HG03066 (cell line): Measurements from ENCODE around the gene LRRFIP1.

Experiments used
- ATAC-seq: cut with Tn5 transposase; IDR thresholded peaks from one replicate; pipeline ENCODE4 v1.9.1; 2021; ENCODE audit warnings: low read depth; ENCODE audit not compliant: unreplicated experiment

LRRFIP1 gene

DNA sequence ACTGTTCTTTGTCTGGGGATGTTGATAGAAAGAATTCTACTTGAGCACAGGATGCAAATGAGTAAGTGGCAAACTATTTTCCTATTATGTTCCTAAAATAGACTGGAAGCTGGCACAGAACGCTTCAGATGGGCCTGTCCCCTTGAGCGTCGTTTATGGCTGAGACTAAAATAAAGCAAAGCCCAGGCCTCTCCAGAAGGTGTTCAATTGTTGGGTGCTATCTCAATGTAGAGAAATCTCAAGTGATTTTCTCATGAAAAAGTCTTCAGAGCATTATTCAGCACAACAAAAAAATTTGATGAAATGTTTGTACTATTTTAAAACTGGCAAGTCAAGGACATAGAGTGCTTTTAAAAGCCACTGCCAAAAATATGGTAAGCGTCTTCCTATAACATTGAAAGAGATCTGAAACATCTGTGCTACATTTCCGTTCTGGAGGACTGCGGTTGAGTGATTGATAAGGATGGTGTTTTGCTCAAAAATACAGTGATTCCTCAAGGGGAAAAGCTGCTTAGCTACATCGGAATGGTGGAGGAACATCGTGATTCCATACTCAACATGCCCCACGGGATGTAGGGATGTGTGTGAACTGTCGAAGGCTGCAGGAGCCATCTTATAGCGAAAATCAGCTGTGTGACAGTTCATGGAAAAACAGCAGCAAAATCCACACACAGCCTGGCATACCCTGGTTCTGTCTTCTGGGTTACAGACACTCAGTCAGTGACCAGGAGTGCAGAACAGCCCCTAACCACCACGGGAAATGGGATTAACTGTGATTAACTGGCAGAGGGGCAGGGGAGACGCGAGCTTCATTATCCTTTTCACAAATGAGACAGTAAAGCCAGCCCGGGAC, 10.4 kb upstream of the LRRFIP1 start:
- ATAC-seq: no peak

DNA sequence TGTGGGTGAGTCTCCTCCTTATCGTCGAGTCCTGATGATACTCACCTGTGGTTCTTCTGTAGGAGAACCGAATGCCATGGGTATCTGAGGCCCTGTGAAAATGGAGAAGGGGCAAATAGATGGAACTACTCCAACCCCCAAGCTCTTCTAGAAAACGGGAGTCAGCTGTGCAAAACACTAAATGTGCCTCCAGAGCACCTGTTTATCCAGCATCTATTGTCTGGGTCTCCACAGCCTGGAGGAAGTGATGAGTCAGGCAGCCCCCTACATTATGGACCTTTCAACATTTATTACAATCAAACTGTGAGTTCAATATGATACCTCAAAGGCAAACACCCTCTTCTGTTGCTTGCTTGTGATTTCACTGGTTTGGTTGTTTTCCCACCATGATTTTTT, 9.8 kb upstream of the LRRFIP1 start:
- ATAC-seq: no peak

DNA sequence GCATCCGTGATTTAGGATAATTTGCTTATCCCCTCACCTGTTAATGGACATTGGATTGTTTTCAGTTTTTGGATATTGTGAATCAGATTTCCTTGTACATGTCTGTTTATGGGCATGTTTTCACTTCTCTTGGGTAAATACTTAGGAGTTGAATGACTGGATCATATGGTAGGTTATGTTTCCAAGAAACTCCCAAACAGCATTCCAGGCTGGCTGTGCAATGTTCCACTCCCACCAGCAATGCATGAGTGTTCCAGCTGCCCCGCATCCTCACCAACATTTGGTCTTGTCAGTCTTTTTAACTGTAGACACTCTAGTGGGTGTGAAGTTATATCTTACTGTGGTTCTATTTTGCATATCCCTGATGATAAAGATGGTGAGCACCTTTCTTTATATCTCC, 8.9 kb upstream of the LRRFIP1 start:
- no peak for ATAC-seq

DNA sequence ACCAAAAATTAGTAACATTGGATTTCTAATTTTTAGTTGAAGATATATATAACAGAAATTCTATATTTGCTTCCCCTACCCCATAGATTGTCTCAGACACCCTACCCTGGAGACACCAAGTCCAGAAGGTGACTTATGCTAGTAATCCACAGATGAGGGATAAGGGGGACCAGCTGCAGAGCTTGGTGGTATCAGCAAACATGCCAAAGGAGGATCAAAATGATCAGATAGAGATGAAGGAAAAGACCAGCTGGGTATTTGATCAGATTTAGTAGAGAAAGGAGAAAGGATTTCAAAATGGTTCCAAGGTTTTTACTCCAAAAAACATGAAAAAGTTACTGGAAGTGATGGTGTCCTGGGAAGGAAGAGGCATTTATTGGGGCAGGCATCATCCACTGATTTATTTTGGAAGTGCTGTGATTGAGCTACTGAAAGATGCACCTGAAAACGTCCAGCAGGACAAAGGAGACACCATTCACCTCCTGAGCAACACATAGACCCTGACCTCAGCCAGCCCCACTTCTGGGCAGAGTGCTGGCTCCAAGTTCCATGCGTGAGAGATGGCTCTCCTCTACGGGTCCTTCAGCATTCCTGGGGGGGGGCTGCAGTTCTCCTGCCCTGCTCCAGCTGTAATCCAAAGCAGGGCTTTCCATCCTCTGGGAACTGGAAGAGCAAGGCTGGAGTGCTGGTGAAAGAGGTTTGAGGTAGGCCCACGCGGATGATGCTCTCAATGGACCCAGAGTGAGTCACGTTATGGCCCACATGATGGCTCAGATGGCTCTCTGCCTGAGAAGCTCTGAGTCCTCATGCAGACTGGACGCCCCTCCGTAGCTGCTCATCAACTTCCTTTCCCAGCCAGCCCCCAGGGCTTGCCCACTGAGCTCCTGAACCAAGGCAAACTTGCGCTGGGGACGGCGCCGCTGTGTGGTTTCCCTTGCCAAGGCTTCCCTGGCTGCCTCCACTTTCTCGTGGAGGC, 3.7 kb upstream of the LRRFIP1 start:
- no peak for ATAC-seq

DNA sequence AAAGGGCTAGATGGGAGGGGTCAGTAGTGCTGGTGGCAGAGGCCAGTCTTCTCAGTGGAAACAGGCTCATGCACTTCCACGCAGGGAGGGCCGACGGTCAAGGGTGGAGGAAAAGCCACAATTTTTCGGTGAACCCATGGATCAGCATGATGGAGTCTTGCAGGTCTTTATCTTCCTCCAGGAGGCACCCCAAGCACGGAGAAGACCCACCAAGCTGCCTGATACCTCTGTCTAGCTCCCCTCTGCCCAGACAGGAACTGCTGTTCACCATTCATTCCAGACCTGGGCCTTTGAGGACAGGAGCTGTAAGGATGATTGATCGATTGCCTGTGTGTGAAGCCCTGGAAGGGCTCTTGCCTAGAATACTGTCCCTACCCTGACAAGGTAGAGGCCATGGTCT, 2.8 kb upstream of the LRRFIP1 start:
- no peak for ATAC-seq

DNA sequence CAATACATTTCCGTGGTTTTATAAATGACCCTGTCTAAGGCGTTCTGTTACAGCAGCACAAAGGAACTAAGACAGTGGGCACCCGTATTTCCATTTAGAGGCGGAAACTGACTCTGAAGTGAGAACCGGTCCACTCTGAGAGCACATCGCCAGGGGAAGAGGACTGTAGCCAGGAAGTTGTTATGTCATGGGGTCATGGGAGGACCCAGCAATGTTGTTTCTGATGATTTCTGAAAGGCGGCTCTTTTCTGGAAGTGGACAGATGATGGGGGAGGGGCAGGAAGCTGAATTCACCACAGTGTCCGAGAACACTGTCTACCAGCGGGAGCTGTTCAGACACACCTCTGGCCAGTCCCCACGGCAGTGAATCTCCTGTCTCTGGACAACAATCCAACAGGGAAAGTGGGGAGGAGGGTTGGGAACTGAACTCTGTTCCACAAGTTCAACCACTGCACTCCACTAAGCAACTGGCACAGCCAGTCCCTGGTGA, 2.1 kb upstream of the LRRFIP1 start:
- ATAC-seq: no peak

DNA sequence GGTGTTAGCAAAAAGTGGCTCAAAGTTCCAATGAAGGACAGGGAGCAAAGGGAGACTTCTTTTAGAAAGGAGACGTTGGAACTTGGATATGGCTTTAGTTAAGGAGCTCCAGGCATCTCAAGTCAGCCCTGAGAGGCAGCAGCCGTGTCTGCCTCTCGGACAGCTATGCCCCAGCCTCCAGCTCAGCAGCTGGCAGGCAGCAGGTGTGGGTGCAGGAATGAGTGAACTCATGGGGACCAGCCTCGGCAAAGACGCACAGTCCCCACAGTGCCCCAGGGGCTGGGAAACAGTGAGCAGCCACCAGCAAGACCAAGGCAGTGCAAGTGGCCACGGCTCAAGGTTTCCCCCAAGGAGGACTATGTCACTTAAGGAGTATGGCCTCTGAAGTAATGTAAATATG, 1.6 kb upstream of the LRRFIP1 start:
- ATAC-seq: no peak

DNA sequence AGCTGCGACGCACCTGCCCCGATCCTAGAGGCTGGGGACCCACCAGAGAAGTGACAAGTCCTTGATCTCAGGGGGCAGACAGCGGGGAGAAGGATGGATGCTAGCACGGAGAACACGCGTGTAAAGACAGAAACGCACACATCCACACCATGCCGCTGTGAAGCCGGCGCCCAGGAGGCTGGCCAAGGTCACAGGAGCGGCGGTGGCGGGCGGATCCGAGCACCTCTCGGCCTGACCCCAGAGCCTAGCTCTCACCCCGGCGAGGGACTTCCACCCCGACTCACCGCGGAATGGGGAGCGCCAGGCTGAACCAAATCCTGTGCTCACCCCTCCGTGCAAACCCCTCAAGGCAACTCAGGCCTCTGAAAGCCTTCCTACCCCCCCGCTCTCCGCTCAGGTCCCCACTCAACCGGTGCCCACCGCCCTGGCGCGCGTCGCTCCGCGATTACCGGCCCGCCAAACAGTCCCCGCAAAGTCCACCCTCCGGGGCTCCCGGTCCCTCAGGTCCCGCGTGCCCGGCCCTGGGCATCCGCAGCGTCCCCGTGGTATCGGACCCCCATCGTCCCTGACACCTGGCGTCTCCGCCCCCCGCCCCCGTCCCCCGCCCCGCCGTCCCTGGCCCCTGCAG, 460 bp upstream of the LRRFIP1 start:
- no peak for ATAC-seq

DNA sequence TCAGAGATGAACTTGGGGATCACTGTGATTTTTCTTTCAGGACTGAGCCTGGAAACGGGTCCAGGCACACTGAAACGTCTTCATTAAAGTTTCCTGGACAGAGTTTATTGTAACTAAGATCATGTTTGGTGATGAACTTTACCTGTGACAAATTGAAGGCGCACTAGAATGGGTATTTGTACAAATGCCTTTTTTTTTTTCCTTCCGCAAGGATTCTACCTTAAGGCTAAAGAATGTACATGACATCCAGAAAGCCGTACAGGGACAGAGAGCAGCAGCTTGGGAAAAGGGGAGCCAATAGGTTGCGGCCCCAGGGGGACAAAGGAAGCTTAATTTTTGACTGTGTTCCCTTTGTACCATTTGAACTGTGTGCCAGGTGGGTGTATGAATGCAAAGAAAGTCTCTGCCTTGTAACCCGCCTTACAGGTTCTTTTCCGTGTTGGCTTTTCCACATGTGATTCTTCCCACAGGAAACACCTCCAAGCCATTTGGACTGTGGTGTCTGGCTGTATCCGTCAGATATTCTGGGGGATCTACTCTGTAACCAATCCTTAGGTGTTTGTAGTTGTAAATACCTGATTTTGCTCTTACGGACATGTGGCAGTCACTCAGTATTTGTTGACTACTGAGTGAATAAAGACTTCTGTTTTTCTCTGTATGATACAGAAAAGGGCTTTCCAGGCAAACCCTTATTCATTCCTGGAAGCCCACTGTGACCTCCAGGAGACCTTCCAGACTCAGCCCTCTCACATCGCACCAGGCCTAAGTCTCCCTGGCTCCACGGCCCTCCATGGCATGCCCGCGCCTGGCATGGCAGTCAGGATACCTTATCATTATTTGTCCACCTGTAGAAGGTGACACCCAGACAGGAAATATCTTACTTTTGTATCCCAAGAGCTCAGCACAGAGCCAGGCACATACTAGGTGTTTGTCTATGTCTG, 1.1 kb downstream of the LRRFIP1 start:
- ATAC-seq: no peak

DNA sequence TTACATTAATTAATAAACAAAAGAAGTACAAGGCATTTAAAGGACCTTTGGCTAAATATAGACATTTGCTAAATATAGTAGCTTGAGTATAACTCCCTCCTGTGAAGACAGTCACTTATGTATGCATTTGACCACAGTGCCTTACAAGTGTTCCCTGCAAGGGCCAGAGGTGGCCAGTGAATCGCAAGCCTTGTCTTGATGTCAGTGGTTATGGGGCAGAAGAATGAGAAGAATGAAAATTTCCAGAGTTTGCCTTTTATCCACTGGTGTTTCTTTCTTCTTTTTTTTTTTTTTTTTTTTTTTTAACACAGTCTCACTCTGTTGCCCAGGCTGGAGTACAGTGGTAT, 1.8 kb downstream of the LRRFIP1 start:
- no peak for ATAC-seq

DNA sequence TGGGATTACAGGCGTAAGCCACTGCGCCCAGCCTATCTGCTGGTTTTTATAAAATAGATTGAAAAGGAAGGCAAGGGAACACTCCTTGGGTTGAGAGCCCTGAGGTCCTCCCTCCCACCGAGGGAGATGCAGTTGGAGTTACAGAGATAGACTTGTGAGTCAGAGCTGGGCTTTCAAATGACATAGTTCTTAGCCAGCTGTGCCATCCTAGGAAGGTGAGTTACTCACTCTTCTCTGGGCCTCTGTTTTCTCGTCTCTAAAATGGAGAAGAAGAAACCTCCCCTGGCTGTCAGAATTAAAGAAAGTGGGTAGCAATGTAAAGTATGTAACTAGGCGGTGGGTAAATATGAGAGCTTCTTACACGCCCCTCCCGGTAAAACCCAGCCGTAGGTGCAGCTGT, 2.4 kb downstream of the LRRFIP1 start:
- no peak for ATAC-seq

DNA sequence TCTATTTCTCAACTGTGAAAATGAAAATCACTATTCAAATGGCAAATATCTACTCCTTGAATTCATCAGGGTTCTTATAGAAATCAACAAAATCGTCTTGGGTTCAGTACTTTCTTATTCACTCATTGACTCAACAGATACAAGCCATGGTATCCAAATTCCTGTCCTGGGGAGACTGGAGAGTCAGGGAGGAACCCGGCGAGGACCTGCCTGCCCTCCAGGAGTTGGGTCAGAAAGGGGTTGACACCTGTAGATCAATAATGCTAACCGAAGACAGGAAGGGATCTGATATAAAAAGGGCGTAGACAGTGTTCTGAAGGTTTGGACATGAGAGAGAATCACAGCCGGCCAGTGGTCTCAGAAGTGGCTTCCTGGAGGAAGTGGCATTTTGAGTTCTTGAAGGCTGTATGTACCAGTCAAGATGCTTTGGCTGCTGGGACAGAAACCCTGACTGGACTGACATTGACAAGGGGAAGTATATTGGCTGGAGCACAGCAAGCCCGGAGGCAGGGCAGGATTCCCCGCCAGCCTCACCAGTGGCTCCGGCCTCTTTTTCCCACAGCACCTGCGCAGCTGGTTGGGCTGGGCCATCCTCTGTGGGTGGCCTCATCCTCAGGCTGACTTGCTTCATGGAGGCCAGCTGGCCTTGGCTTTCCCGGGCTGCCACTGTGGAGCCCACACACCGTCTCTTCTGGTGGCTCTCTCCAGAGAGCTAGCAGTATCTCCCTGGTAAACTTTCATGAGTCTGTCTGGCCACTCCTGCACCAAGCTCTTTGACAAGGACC, 3.0 kb downstream of the LRRFIP1 start:
- ATAC-seq: no peak

DNA sequence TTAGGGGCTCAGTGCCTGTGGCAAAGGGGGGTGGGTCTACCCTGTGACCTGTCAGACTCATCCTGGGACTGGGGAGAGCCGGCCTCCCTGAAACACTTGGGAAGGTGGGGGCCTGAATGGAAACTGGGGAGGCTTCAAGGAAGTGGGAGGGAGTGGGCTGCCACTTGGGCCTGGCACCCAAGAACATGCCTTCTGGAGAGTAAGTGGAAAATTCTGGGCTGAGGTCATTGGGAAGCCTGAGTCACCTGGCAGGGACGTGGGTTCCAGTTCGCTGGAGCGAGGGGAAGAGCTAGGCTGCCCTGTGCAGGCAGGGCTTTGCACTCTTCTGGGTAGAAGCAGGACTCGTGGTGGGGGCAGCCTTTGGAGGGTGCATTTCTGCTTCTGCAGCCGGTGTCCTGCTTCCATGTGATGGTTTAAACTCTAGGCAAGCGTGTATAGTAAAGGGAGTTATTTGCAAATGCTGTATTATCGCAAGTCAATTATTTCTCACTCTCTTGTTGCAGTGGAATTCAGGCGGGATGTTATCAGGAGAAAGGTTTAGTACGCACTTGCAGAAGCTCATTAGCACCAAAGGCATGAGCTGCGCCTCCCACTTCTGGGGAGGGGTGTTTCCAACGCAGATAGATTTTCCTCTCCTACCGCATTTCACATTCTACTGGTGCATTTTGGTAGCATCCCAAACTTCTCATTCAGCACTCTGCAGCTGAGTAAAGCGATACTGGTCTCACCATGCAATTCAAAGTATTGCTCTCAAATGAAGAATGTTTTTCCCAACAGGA, 3.8 kb downstream of the LRRFIP1 start:
- no peak for ATAC-seq

DNA sequence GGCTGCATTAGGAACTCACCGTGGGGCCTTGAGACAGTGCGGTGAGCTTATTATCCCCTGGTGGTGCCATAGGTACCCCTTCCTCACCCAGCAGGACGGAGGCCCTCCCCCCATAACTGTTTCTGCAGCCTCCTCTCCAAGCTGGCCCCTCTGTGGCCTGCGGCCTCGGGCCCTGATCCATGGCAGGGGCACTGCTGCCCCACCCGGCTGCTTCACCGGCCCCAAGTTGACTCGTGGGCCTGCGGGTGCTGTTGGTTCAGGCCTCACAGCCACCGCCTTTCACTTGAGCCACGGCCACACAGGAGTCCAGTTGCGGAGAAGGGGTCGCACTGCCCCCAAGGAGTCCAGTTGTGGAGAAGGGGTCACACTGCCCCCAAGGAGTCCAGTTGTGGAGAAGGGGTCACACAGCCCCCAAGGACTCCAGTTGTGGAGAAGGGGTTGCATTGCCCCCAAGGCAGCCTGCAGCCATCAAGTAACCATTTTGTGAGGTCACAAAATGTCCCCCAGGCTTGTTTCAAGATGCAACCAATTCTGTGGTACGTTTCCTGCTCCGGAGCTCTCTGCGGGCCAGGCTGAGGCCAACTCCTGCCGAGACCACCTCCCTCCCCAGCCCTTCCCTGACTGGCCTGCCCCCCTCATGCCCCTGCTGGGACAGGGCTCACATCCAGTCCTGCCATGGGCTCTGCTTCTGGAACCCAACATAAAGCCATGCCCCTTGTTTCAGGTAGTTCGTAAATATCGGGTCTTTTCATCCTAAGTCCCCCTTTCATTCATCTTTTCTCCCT, 4.6 kb downstream of the LRRFIP1 start:
- ATAC-seq: no peak

DNA sequence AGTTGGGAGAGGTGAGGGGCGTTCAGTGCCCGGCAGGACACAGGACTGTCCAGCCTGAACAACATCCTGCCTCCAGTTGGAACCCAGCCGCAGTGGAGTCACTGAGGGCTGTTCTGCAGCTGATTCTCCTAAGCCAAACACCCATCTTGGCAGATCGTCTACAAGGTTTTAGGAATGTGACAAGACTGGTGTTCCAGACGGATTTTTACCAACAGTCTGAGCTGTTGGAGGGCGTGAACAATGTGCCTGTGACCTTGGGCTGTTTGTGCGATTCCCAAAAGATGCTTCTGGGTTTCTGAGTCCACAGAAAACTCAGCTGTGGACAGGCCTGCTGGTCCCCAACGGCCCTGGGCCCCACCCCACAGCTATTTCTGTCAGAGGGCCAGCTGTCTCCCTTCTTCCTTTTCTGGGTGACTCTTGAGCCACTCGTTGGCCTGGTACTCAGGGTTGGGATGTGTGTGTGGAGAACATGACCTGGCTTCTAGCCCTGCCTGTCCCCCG, 5.7 kb downstream of the LRRFIP1 start:
- no peak for ATAC-seq

DNA sequence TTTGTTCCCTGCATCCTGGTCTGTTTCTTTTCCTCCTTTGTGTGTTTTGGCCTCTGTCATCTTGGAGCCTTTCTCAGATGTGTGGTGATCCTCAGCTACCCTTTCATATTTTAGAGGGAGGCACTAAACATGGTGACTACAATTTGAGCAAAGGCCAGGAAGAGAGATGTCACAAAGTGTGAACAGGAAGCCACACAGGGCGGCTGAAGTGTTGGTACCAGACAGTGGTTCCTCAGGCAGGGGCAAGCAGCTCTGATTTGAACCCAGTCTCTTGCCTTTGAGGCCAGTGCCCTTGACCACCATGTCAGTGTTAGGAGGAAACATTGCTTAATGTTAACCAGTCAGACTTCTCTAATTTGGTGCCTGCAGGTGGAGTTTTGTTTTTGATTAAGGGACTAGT, 9.2 kb downstream of the LRRFIP1 start:
- ATAC-seq: no peak

DNA sequence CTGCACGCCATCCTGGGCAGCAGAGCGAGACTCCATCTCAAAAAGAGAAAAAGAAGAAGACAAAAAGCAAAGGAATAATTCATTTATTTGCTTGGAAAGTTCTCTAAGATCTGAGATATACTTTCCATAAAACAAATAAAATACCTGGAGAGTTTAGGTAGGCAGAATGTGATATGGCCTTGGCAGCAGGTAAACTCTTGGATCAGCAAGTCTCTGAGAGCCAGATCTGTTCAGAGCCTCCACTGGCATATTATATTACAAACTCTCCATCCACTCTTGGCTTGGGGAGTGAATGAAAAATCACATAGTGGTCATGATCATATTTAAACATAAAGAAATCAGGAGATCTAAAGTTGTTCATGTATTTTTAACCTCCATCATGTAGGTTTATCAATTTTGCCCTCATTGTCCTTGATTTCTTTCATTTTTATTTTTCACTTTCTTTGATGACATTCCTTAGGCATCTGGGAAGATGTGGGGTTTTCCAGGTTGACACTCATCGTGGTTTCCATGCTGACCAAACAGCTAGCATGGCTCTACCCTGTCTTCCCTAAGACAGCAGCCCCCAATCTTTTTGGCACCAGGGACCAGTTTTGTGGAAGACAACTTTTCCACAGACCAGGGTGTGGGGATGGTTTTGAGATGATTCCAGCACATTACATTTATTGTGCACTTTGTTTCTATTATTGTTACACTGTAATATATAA, 10.2 kb downstream of the LRRFIP1 start:
- no peak for ATAC-seq
